Measurements from ENCODE around the gene RECK. TPM values are rescaled to one million over a fixed set of nuclear protein-coding genes. Genes with fewer than 3 reads are reported as not detected.

The RECK gene
- 2.8 and 3.0 TPM in 2 replicates for total RNA-seq

GRCh38 chr9:36036780-36037548, at the start of gene RECK:
Gene RECK (plus strand): TSS chr9:36036913. CDS start chr9:36036999, 86 bp downstream.

GRCh38 chr9:36136272-36136893, 99.7 kb downstream of the RECK start, which contains the start of gene GLIPR2:
Gene GLIPR2 (plus strand): TSS chr9:36136733. CDS start chr9:36136779, 46 bp downstream.

GRCh38 chr9:36169166-36169565, 132.5 kb downstream of the RECK start, which contains the start of gene CCIN:
Gene CCIN (plus strand): TSS chr9:36169388. CDS start chr9:36169503, 115 bp downstream.

Other genes with a start within 250 kb of the RECK start
- 4.0 and 12.5 TPM in 2 replicates for gene NPR2, start 245.3 kb upstream of the RECK start, total RNA-seq
- gene SPAG8, start 224.7 kb upstream of the RECK start, total RNA-seq: not detected in 2 replicates
- 19.9 and 24.8 TPM in 2 replicates for gene HINT2, start 221.9 kb upstream of the RECK start, total RNA-seq
- not detected in 2 replicates for gene FAM221B, start 208.2 kb upstream of the RECK start, total RNA-seq
- gene TMEM8B, start 207.7 kb upstream of the RECK start, total RNA-seq: 4.5 and 5.7 TPM in 2 replicates
- gene OR13J1, start 166.5 kb upstream of the RECK start, total RNA-seq: not detected in 2 replicates
- gene HRCT1, start 130.7 kb upstream of the RECK start, total RNA-seq: 1.1 TPM in 1 of 2 replicates, not detected in the other
- gene SPAAR, start 127.4 kb upstream of the RECK start, total RNA-seq: 0.21 TPM in 1 of 2 replicates, not detected in the other
- gene OR2S2, start 78.8 kb upstream of the RECK start, total RNA-seq: not detected in 2 replicates
- gene GLIPR2, start 99.8 kb downstream of the RECK start, total RNA-seq: 1.9 and 2.0 TPM in 2 replicates
- not detected in 2 replicates for gene CCIN, start 132.5 kb downstream of the RECK start, total RNA-seq
- gene CLTA, start 154.0 kb downstream of the RECK start, total RNA-seq: 232 and 282 TPM in 2 replicates
- gene GNE, start 221.5 kb downstream of the RECK start, total RNA-seq: 15.4 and 16.2 TPM in 2 replicates